SK-N-MC (cell line): ENCODE data around the gene TERT.
"Not testable (repeated sequence)": the region's sequence is repeated elsewhere in the genome, so short reads cannot be mapped to it uniquely, and the experiment has no call there.

Experiments
- DNase-seq: peaks from one replicate; pipeline ENCODE4 v3.0.0-alpha.2; 2011; ENCODE audit warnings: low read depth, low spot score
- H3K27ac ChIP-seq: fragments of 200-600 bp; sonication (generic); 2 replicates; pipeline ENCODE4 v1.5.1; 2016; ENCODE audit warnings: mixed run types
- H3K36me3 ChIP-seq: fragments of 200-600 bp; sonication (generic); 2 replicates; pipeline ENCODE4 v1.6.1; 2017; ENCODE audit warnings: antibody characterized with exemption, low read length, mixed read lengths; ENCODE audit not compliant: insufficient read depth
- H3K4me3 ChIP-seq: fragments of 200-600 bp; sonication (generic); 2 replicates; pipeline ENCODE4 v1.5.1; 2016
- H3K9ac ChIP-seq: fragments of 200-600 bp; sonication (generic); 2 replicates; pipeline ENCODE4 v1.8.0; 2017; ENCODE audit warnings: mixed run types, mixed read lengths; ENCODE audit not compliant: insufficient read length
- H3K9me3 ChIP-seq: fragments of 200-600 bp; sonication (generic); 2 replicates; pipeline ENCODE4 v1.6.1; 2017; ENCODE audit warnings: low read depth, mild to moderate bottlenecking, antibody characterized with exemption, low read length, moderate library complexity, mixed read lengths
- EZH2 ChIP-seq: fragments of 200-600 bp; sonication (generic); IDR thresholded peaks from one replicate; pipeline ENCODE4 v1.6.1; 2017; ENCODE audit warnings: antibody characterized with exemption
- FOXP2 ChIP-seq: optimal IDR thresholded peaks from 2 replicates; pipeline ENCODE3; 2011; ENCODE audit warnings: mild to moderate bottlenecking, moderate library complexity; ENCODE audit not compliant: insufficient read depth; ENCODE audit errors: extremely low read length, control extremely low read depth
- POLR2AphosphoS5 ChIP-seq: IDR thresholded peaks from 2 replicates; pipeline ENCODE4 v1.6.1; 2012; ENCODE audit warnings: mild to moderate bottlenecking, low read depth, low read length, borderline replicate concordance

The TERT gene

DNA sequence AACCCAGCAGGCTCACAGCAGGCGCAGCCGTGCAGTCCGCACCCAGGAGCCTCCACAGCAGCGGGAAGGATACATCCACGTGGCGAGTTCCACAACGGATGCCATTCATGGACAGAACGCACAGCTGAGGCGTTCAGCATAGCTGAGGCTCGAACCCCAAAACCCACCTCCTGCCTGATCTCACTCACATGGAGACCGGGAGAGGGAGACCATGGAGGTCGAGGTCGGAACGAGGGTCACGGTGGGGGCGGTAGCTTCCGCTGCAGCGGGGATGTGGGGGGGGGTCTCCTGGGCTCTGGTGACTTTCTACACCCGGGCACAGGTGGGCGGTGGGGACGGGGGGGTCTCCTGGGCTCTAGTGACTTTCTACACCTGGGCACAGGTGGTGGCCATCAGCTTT lies 17.5 kb downstream of the TERT start:
- H3K27ac ChIP-seq = no peak overlapping the region
- H3K36me3 ChIP-seq = no peaks in the 10 kb centered on the region
- H3K9me3 ChIP-seq = no peaks in the 10 kb centered on the region

DNA sequence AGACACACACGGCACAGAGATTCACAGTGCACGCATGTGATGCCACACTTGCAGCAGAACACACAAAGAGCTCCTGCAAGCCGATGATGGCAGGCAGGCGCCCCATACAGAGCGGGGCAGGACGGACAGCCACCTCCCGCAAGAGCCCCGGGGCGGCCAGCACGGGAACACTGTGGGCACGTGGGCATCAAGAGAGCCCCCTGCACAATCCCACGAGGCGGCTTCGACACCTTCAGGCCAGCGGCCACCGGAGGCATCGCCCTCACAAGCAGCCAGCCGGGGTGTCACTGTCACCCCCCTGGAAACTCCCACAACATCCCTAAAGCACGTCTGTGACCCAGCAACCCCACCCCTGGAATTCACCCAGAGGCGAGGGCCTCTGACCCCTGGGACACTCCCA lies 17.9 kb downstream of the TERT start:
- Histone ChIP-seq H3K27ac (no peak overlapping the region), H3K4me3 (no peak overlapping the region), H3K9ac (no peak overlapping the region), H3K36me3 (no peaks in the 10 kb centered on the region), H3K9me3 (no peaks in the 10 kb centered on the region)
- DNase-seq = no peak
- TF ChIP-seq EZH2 (no peak), FOXP2 (no peak), POLR2AphosphoS5 (no peak)

More for the DNA sequence above, 17.5 kb downstream of the TERT start:
- TF ChIP-seq EZH2 = no peak
- TF ChIP-seq FOXP2 = no peak
- TF ChIP-seq POLR2AphosphoS5 = no peak
- no peak overlapping the region for H3K4me3 ChIP-seq
- H3K9ac ChIP-seq = no peak overlapping the region
- no peak for DNase-seq

DNA sequence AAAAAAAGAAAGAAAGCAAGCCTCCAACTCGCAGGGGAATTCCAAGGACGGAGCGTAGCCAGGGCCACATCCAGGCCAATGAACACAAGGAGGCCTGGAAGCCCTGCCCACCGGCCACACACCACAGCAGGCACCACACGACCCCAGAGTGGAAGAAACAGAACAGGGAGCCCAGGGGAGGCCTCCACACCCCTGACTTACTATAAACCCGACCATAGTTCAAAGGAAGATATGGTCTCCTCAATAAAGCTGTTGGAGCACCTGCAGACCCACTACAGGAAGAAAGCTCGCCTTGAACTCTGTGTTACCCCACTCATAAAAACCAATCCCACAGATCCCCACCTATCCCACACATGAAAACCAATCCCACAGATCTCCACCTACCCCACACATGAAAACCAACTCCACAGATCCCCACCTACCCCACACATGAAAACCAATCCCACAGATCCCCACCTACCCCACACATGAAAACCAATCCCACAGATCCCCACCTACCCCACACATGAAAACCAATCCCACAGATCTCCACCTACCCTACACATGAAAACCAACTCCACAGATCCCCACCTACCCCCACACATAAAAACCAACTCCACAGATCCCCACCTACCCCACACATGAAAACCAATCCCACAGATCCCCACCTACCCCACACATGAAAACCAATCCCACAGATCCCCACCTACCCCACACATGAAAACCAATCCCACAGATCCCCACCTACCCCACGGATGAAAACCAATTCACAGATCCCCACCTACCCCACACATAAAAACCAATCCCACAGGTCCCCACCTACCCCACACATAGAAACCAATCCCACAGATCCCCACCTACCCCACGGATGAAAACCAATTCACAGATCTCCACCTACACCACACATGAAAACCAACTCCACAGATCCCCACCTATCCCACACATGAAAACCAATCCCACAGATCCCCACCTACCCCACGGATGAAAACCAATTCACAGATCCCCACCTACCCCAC lies 19.2 kb downstream of the TERT start:
- H3K27ac ChIP-seq, H3K9me3 ChIP-seq, H3K9ac ChIP-seq, DNase-seq, H3K4me3 ChIP-seq, H3K36me3 ChIP-seq: not testable (repeated sequence)

DNA sequence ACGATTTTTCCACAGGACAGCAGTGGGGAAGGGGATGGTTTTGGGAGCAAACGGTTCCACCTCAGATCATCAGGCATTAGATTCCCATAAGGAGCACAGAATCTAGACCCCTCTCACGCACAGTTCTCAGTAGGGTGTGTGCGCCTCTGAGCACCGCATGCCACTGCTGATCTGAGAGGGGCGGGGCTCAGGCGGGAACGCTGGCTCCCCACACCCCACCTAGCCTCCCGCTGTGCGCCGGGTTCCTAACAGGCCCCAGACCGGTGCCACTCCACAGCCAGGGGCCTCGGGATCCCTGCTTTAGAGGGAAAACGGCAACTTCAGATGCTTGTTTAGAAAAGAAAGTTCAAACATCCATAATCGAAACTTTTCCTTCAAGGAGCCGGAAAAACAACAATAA lies 20.4 kb downstream of the TERT start:
- Histone ChIP-seq H3K4me3 (no peak overlapping the region), H3K9ac (no peak overlapping the region), H3K36me3 (no peaks in the 10 kb centered on the region), H3K9me3 (no peaks in the 10 kb centered on the region), H3K27ac (no peak overlapping the region)
- no peak for DNase-seq
- TF ChIP-seq EZH2 (no peak), POLR2AphosphoS5 (no peak), FOXP2 (no peak)

DNA sequence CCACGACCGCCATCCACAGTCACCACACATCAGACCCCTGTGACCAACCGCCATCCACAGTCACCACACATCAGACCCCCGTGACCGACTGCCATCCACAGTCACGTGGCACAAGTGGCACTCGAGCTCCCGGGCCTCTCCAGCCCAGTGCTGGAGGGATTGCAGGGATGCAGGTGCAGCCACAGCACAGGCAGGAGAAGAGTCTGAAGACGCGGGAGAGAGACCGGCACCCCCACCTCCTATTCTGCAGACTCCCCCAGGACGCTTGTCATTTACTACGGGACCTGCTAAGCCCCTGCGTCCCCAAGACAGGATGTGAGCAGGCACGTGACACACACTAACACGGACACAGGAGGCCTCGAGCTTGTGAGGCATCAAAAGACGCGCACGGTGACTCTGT lies 21.1 kb downstream of the TERT start:
- DNase-seq = no peak
- Histone ChIP-seq H3K9me3 (no peaks in the 10 kb centered on the region), H3K27ac (no peak overlapping the region), H3K36me3 (no peaks in the 10 kb centered on the region), H3K4me3 (no peak overlapping the region), H3K9ac (no peak overlapping the region)
- no peak for TF ChIP-seq FOXP2
- no peak for TF ChIP-seq POLR2AphosphoS5
- no peak for TF ChIP-seq EZH2

DNA sequence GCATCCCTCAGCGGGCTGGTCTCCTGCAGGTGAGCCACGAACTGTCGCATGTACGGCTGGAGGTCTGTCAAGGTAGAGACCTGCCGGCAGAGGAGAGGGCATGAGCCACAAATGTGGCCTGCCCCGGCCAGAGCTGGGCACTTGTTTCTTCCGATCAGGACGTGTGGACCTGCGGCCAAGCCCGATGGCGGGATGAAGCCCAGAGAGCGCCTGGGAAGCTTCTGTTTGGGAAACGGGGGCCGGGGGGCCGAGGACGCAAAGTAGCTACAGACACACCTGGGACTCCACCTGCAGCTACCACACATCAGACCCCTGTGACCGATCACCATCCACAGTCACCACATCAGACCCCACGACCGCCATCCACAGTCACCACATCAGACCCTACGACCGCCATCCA lies 22.7 kb downstream of the TERT start:
- TF ChIP-seq FOXP2 (no peak), POLR2AphosphoS5 (no peak), EZH2 (no peak)
- Histone ChIP-seq H3K27ac (no peak overlapping the region), H3K9me3 (no peaks in the 10 kb centered on the region), H3K9ac (no peak overlapping the region), H3K4me3 (no peak overlapping the region), H3K36me3 (no peaks in the 10 kb centered on the region)
- DNase-seq = no peak

DNA sequence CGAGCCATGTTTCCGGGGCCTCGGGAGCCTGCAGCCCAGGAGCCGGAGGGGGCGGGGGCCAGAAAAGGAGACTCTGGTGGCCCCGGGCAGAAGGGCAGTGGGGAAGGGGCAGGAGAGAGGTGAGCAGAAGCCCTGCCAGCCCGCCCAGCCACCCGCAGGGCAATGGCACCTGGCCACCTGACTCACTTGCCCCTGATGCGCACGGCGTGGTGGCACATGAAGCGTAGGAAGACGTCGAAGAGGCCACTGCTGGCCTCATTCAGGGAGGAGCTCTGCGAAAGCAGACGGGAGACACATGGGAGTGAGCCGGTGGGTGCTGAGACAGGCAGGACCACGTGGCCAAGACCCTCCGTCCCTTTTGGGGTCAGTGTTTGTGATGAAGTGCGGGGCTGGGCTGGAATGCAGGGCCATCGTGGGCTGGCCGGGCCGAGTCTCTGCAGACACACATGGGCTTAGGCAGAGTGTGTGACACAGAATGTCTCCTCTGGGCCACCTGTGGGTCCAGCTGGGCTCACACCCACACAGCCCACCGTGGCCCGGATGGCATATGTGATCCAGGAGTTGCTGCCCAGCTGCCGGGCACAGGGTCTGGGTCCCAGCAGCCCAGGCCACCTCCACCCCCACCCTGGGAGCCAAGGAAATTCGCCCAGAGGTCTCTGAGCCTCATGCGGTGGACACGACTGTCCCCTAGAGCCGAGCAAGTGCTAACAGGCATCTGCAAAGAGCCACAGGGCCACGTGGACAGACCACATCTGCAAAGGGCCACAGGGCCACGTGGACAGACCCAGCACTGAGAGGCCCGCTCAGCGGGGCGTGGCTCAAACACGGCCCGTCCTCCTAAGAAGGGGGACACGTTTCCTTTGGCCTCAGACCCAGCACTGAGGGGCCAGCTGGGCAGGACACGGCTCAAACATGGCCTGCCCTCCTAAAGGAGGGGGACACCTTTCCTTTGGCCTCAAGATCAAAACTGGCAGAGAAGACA lies 23.6 kb downstream of the TERT start:
- Histone ChIP-seq H3K27ac (no peak overlapping the region), H3K9me3 (no peaks in the 10 kb centered on the region), H3K4me3 (no peak overlapping the region), H3K9ac (no peak overlapping the region), H3K36me3 (no peaks in the 10 kb centered on the region)
- TF ChIP-seq EZH2 (no peak), POLR2AphosphoS5 (no peak), FOXP2 (no peak)
- DNase-seq = no peak

DNA sequence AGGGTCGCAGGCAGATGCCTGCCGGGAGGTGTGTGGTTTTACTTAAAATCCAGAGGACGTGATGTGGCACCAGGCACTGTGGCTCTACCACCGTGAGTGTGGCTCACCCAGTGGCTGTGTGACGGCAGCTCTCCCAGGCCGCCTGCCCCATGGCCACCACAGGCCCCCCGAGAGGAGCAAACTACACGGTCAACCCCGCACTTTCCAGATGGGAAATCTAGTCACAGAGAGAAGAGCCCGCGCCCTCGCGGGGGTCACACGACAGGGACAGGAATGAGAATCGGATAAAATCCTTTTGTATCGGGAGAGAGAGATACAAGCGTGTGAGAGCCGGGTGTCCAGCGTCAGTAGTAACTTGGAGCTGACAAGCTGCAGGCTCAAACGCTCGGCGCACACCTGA lies 24.4 kb downstream of the TERT start:
- H3K9ac ChIP-seq = no peak overlapping the region
- H3K9me3 ChIP-seq = no peaks in the 10 kb centered on the region
- no peak for TF ChIP-seq FOXP2
- TF ChIP-seq EZH2 = no peak
- no peak for TF ChIP-seq POLR2AphosphoS5
- no peak for DNase-seq
- no peak overlapping the region for H3K4me3 ChIP-seq
- no peak overlapping the region for H3K27ac ChIP-seq
- H3K36me3 ChIP-seq = no peaks in the 10 kb centered on the region
